ENCODE results near the gene S100A7. TPM values are rescaled to one million over a fixed set of nuclear protein-coding genes. Genes with fewer than 3 reads are reported as not detected.

Gene S100A7
- not detected for total RNA-seq
- long read RNA-seq = 0 reads

DNA sequence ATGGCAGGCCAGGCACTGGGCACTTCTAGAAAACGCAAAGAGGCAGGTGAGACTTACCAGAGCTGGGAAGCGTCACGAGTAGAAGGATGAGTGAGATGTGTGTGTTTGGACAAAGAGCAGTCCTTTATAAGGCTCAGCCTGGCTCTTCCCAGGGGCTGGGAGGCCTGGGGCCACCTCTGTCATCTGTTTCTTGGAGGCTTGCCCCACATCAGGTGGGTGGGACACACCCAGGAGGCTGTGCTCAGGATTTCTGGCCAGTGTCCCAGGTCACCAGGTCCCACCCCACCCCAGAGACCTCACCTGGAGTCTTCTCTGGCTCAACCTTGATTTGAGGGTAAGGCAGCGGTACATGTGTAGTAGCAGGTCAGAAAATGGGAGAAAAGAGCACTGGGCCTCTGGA, at the start of gene S100A7:
TSS of gene S100A7 (minus strand) at position 101 of the 400 bp plus-strand sequence. CDS start 1,638 bp downstream, outside the sequence.
- Histone ChIP-seq H3K36me3 (no peaks in the 10 kb centered on the region), H3K9me3 (replicated peaks) (no peaks in the 10 kb centered on the region), H3K4me3 (no peak within 1 kb of the TSS), H3K27ac (replicated peaks) (no peak within 1 kb of the TSS), H3K4me1 (no peaks in the 10 kb centered on the region), H3K27me3 (ENCODE audit: low read depth) (peaks cover 17% of the 10 kb centered on the region)
- TF ChIP-seq, protein P1, sequence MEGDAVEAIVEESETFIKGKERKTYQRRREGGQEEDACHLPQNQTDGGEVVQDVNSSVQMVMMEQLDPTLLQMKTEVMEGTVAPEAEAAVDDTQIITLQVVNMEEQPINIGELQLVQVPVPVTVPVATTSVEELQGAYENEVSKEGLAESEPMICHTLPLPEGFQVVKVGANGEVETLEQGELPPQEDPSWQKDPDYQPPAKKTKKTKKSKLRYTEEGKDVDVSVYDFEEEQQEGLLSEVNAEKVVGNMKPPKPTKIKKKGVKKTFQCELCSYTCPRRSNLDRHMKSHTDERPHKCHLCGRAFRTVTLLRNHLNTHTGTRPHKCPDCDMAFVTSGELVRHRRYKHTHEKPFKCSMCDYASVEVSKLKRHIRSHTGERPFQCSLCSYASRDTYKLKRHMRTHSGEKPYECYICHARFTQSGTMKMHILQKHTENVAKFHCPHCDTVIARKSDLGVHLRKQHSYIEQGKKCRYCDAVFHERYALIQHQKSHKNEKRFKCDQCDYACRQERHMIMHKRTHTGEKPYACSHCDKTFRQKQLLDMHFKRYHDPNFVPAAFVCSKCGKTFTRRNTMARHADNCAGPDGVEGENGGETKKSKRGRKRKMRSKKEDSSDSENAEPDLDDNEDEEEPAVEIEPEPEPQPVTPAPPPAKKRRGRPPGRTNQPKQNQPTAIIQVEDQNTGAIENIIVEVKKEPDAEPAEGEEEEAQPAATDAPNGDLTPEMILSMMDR (IDR thresholded peaks at IDR 0.05; ENCODE audit: borderline replicate concordance) = no peak
- intact Hi-C loops (cut with micrococcal nuclease) = no loop called here
- DNase-seq = no peak

DNA sequence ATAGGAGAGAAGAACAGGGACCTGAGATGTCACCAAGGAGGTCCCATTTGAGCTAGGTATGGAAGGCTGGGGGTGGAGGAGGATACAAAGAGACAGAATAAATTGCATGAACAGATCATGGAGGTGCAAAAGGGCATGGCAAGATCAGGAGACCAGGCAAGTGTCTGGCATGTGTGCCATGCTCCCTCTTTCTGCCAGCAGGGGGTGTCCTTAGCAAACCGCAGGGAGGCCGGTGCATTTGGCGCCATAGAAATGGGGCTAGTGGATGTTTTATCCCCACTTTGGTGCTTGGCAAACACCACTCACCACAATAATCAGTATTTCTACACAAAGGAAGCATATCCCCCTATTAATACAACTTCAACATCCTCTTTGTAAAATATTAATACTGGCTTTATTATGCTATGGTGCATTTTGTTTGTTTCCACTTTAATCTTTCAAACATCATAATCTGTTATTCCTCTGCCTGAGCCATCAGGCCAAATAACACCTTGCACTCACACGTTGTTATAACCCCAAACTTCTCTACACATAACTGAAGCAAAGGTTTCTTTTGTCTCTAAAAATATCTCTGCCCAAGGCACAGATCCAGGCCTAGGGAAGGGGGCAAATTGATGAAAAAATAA, 49.4 kb upstream of the S100A7 start:
- Histone ChIP-seq H3K9me3 (replicated peaks) (no peaks in the 10 kb centered on the region), H3K27ac (replicated peaks) (no peak overlapping the region), H3K4me1 (peaks cover 31% of the 10 kb centered on the region), H3K4me3 (no peak overlapping the region), H3K36me3 (no peaks in the 10 kb centered on the region), H3K27me3 (ENCODE audit: low read depth) (no peaks in the 10 kb centered on the region)
- DNase-seq = no peak
- TF ChIP-seq, protein P1 (IDR thresholded peaks at IDR 0.05; ENCODE audit: borderline replicate concordance) = peak; percentile 58
- intact Hi-C loops (cut with micrococcal nuclease) = loop anchor here (10.0 kb wide), 1 partner anchor 55 kb away; the partner anchor contains the start of gene S100A2

DNA sequence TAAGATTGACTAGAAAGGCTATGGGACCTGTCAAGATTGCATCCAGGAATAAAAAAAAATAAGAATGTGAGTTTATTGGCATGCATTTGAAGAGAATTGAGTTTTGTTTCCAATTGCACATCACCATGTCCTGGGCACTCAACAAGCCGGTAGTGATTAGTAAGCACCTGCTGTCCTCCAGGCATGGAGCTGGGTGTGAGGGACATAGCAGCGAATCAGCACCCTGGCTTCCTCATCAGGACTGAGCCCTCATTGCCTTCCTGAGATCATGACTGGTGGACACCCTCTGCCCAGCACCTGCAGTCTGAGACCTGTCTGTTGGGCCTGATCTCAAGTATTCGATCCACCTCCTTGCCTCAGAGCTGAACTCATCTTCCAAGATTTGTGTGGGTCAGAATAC, 48.6 kb upstream of the S100A7 start:
- no peaks in the 10 kb centered on the region for H3K36me3 ChIP-seq
- intact Hi-C loops (cut with micrococcal nuclease) = no loop called here
- no peaks in the 10 kb centered on the region for H3K27me3 ChIP-seq (ENCODE audit: low read depth)
- no peak overlapping the region for H3K4me3 ChIP-seq
- no peak overlapping the region for H3K27ac ChIP-seq (replicated peaks)
- peaks cover 31% of the 10 kb centered on the region for H3K4me1 ChIP-seq
- no peak for DNase-seq
- H3K9me3 ChIP-seq (replicated peaks) = no peaks in the 10 kb centered on the region
- TF ChIP-seq, protein P1 (IDR thresholded peaks at IDR 0.05; ENCODE audit: borderline replicate concordance) = no peak

DNA sequence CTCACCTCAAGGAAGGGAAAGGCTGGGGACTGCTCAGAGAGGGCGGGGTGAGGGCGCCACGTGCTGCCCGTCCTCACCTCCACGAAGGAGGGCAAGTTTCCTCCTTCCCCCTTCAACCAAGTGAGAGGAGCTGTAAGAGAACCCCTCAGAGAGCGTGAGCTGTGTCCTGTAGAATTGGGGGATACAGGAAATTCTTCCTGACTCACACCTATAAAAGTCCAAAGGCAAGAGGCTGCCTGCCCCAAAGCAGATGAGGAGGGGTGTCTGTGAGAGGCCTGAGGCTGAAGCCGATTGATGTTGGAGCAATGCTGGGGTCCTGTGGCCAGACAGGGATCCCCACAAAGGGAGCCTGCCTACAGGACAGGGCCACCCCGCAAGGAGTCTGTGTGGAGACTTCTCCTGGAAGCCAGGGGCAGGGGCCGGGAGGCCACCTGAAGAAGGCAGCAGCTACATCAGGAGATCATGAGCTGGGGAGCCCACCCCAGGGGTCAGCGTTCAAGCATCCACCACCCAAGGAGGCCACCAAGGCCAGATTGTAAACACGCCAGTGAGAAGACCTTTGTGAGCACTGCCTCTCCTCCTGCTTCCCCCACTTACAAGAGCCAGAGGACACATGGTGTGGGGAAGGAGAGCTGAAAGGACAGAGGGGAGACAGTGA, 47.6 kb upstream of the S100A7 start:
- H3K36me3 ChIP-seq = no peaks in the 10 kb centered on the region
- peaks cover 31% of the 10 kb centered on the region for H3K4me1 ChIP-seq
- DNase-seq = no peak
- TF ChIP-seq, protein P1 (IDR thresholded peaks at IDR 0.05; ENCODE audit: borderline replicate concordance) = no peak
- peak overlapping the region; percentile 89 for H3K27ac ChIP-seq (replicated peaks)
- no peak overlapping the region for H3K4me3 ChIP-seq
- intact Hi-C loops (cut with micrococcal nuclease) = no loop called here
- no peaks in the 10 kb centered on the region for H3K27me3 ChIP-seq (ENCODE audit: low read depth)
- no peaks in the 10 kb centered on the region for H3K9me3 ChIP-seq (replicated peaks)

DNA sequence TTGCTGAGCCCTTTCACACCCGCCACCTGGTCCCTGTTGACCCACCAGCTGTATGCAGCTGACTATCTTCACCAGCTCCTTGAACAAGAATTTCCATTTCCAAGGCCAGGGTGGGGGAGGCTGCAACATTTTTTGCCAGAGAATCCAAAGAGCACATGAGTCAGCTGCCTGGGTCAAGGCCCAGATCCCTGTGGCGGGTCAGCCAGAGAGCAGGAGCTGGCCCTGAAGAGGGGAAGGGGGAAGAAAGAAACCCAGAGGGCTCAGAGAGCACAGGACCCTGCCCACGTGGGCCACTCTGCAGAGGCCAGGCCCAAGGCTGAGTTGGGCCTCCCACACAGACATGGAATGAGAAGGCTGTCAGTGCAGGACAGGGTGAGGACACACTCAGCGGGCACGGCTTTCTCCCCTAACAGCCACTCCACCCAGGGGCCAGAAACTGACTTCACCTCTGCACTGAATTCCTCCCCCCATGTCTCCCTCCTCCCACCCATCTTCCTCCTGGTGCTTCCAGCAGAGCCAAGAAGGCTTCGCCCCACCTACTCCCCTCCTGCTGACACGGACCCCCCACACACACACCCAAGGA, 46.5 kb upstream of the S100A7 start:
- Histone ChIP-seq H3K36me3 (no peaks in the 10 kb centered on the region), H3K9me3 (replicated peaks) (no peaks in the 10 kb centered on the region), H3K27ac (replicated peaks) (peak overlapping the region; percentile 89), H3K4me3 (peak overlapping the region; percentile 14), H3K27me3 (ENCODE audit: low read depth) (no peaks in the 10 kb centered on the region), H3K4me1 (peaks cover 31% of the 10 kb centered on the region)
- TF ChIP-seq, protein P1 (IDR thresholded peaks at IDR 0.05; ENCODE audit: borderline replicate concordance) = no peak
- peak; percentile 87 for DNase-seq
- intact Hi-C loops (cut with micrococcal nuclease) = no loop called here

Data from left ventricle myocardium inferior (tissue), 1 donor.